GM12874 (cell line): ENCODE results near the gene HOXD4.

ENCODE experiments used
- TF ChIP-seq, protein P1 (sequence below): IDR thresholded peaks from 2 replicates; pipeline ENCODE4 v1.5.1; 2011; ENCODE audit warnings: low read depth, mild to moderate bottlenecking, control low read depth, low read length, moderate library complexity; ENCODE audit not compliant: insufficient read depth

HOXD4 gene

DNA sequence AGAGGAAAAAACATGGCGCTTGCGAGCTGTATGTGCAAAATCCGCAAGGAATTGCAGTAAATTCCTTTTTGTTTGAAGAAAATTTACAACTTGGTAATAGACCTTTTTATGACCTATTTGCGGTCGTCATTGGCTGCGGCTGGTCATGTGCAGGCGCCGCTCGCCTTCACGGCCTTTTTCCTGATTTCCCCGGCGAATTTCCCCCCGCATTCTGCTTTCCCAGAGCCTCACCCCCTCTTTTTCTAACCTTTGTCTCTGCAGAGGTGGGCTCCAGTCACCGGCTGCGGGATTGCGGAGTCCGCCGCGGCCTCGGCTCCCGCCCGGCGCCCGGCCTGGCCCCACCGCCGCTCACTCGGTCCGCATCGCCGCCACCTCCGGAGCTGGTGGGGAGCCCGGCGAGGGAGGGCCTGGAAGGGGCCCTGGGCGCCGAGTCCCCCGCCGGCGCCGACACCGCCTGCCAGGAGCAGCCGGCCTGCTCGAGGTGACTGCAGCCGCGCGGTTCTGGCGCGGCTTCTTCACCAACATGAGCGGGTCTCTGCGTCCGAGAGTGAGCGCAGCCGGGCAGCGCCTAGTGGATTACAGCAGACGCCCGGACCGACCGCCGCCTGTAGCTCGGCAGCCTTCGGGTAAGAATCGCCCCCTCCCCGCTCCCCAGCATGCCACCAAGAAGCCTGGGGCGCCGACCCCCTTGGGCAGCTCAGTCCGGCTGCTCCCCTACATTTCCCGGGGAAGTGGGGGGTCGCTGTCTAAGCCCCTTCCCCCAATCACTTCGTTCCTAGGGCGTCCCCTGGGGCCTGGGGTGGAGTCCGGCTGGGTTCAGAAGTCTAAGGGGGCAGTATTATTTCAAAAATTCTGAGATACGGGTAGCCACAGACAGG is 14.7 kb upstream of the HOXD4 start:
- TF ChIP-seq, protein P1, sequence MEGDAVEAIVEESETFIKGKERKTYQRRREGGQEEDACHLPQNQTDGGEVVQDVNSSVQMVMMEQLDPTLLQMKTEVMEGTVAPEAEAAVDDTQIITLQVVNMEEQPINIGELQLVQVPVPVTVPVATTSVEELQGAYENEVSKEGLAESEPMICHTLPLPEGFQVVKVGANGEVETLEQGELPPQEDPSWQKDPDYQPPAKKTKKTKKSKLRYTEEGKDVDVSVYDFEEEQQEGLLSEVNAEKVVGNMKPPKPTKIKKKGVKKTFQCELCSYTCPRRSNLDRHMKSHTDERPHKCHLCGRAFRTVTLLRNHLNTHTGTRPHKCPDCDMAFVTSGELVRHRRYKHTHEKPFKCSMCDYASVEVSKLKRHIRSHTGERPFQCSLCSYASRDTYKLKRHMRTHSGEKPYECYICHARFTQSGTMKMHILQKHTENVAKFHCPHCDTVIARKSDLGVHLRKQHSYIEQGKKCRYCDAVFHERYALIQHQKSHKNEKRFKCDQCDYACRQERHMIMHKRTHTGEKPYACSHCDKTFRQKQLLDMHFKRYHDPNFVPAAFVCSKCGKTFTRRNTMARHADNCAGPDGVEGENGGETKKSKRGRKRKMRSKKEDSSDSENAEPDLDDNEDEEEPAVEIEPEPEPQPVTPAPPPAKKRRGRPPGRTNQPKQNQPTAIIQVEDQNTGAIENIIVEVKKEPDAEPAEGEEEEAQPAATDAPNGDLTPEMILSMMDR, result no peak

DNA sequence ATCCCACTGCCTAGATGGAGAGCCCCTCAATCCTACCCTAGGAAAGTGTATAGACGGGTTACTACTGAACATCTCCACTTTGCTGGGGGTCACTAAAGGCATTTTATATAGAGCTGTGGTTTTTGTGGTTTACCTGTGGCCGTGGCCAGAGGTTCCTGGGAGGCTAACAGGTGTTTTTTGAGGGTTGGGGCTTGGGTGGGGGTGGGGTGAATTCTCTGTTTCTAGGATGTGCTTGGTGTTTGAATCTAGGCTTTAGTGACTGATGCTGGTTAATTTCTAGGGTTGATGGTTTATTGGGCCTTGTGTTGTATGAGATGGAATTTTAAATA is 14.1 kb upstream of the HOXD4 start:
- TF ChIP-seq, protein P1, result no peak

DNA sequence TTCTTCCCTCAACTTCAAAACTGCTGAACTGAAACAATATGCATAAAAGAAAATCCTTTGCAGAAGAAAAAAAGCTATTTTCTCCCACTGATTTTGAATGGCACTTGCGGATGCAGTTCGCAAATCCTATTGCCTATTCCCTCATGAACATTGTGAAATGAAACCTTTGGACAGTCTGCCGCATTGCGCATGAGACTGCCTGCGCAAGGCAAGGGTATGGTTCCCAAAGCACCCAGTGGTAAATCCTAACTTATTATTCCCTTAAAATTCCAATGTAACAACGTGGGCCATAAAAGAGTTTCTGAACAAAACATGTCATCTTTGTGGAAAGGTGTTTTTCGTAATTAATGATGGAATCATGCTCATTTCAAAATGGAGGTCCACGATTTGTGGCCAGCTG is 13.4 kb upstream of the HOXD4 start:
- TF ChIP-seq, protein P1, result no peak

DNA sequence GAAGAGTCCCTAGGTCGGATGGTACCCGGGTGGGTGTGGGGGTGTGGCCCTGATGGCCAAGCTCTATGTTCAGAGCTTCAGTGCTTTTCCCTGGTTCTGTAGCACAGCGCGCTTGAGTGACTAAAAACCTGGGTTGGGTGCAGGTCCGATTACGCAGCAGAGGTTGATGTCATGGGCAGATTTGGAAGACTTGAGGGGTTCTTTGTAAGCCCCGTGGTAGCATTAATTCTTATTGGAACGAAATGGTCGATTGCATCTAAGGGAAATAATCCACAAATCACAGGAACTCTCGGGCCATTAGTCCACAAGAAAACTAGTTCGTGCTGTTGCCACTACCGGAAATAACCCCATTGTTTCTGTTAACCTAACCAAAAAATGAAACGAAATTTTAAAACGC is 12.8 kb upstream of the HOXD4 start:
- TF ChIP-seq, protein P1, result no peak

DNA sequence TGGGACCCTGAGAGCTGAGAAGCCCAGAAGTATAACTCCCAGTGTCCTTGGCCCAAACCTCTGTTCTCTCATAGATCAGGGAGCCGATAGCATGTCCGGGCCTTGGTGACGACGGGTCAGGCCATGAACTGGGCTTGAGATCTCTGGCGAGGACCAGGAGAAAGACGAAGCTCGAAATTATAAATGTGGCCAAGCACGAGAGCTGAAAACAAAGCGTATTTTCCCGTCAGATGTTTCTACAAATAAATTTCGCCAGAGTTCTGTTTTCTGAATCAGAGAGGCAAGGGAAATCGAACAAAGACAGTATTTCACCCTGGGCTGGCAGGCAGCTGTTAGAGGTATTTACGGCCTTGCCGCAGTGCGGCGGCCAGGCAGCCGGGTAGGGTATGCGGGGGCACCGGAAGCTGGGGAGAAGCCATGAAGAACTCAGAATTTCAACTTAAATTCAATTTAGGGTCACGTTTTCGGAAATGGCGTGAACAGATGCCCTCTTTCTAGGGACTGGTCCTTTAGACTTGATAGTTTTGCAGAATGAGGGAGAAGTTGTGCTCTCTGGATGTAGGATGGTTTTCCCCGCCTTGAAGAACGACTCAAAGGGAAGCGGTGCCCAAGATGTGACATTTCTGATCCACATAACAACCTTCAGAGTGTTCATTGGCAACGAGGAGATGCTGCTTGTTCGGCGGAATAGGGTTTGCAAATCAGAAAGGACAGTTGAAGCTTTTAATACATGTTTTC is 12.3 kb upstream of the HOXD4 start:
- TF ChIP-seq, protein P1, result no peak

DNA sequence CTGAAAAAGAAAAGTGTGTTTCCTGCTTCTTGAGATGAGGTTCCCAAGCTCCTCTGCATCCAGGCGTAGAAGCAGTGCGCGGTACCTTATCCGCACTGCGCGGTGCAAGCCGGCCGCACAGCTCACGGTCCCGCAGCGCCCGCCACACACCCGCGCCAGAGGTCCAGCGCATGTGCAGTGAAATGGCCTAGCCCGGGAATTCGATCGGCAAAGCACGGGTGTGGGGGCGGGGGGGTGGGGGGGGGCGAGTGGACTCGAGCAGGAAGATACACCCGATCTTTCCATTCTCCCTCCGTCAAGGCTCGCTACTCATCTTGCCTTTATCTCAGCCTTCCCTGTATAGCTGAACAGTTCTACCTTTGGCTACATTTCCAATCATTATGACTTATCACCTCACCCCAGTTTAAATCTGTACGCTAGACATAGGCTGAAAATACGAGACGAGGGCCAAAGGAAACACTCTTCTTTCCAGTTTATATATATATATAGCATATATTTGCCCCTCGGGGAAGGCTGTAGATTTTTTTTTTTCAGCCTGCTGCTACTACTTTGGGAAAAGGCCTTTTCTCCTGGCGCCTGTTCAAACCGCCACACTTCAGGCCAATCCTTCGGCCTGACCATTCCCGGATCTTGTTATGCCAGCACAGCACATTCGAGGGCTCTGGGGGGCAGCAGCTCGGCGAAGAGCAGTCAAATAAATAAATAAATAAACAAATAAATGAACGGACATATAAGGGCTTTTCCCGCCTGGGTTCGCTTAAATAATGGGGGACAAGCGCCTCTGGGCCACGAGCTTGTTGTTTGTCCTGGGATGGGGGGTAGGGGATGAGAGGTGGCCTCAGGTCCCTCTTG is 11.5 kb upstream of the HOXD4 start:
- TF ChIP-seq, protein P1, result no peak
